ENCODE measurements around the gene KCNE5. TPM values are rescaled to one million over a fixed set of nuclear protein-coding genes. Genes with fewer than 3 reads are reported as not detected.
"Not testable (repeated sequence)": the region's sequence is repeated elsewhere in the genome, so short reads cannot be mapped to it uniquely, and the experiment has no call there.

The KCNE5 gene
- total RNA-seq, 1 donor = 1.1 TPM

DNA sequence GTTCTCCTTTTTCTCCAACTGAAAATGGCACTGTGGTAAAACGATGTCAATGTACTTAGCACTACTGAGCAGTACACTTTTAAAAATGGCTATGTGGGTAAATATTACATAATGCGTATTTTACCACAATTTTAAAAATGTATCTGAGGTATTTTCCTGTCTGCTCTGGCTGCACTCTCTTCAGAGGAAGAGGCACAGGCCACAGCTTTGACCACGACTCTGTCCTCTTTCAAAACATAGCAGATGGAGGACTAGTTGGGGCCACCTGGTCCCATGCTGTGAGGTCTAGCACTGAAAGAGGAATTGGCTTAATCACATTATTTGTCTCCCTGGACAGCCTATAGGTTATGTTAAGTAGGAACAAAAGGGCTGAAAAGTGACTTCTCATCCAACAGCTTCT is 5.2 kb downstream of the KCNE5 start:
- DNase-seq (ENCODE audit: low read depth in 2 of 3, low spot score in 2 of 3) = peak in 2 of 3 donors; percentile 12 to 68

DNA sequence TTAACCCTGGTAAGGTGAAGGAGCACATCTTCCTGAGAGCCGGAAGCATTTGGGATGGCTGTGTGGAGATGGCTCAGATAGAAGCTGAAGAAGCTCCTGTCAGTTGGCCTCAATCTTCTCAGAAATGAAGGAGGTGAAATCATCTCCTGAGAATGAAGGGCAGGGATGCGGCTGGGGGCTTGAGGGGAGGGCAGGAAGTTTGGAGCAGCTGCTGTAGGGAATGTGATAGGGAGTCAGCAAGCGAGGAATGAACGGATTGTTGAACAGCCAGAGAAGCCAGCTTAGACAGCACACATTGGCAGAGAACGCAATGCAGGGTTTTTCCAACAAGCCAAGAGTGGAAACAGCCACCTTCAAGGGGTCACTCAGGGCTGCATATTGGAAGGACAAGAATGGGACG is 10.0 kb downstream of the KCNE5 start:
- DNase-seq (ENCODE audit: low read depth in 2 of 3, low spot score in 2 of 3) = no peak

DNA sequence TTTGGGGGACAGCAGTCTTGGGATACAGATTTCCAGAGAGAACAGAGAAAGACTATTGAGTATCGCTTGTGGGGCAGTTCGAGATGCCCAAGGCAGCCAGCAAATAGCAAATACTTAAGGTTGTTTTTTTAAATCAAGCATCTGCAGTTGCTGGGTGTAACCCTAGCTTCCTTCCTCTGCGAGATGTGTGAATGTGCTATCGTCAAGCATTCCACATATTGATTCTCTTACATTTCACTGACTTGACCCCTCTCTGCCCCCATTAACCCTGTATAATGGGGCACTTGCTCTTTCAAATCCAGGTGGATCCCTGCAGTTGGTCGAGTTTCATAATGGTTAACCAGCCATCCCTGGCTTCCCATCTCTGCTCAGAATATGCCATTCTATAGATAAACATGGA is 23.5 kb downstream of the KCNE5 start:
- DNase-seq (ENCODE audit: low read depth in 2 of 3, low spot score in 2 of 3) = no peak

DNA sequence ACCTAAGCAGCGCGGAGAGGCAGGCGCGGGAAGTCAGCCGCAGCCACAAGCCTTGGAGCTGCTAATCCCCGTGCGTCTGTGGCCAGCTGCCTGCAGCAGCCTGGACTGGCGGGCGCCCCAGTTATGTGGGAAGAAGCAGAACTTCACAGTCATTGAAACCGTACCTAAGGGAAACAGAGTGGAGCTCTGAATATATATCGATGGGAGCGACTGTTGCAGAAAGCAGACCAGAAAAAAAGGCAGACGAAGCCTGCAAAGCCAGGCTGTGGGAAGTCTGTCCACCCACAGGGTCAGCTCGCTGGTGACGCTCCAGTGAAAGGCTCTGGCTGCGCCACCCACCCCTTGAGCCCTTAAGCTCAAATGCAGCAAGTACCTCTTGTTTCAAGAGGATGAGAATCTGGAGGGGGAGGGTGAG is 24.7 kb downstream of the KCNE5 start:
- peak in 1 of 3 donors; percentile 3 for DNase-seq (ENCODE audit: low read depth in 2 of 3, low spot score in 2 of 3)

DNA sequence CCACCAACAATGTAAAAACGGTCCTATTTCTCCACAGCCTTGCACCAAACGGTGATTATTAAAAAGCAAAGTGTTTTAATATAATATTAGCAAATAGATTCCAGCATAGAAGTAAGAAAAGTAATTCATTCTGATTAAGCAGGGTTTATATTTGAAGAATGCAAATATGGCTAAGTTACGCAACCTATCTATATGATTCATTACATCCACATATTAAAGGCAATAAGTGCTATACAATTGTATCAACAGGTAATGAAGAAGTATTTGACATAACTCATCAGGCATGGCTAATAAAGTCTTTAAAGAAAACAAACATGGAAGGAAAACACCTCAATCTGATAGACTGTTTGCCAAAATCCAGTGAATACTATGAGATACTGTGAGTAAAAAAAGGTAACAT is 29.0 kb downstream of the KCNE5 start:
- no peak for DNase-seq (ENCODE audit: low read depth in 2 of 3, low spot score in 2 of 3)

DNA sequence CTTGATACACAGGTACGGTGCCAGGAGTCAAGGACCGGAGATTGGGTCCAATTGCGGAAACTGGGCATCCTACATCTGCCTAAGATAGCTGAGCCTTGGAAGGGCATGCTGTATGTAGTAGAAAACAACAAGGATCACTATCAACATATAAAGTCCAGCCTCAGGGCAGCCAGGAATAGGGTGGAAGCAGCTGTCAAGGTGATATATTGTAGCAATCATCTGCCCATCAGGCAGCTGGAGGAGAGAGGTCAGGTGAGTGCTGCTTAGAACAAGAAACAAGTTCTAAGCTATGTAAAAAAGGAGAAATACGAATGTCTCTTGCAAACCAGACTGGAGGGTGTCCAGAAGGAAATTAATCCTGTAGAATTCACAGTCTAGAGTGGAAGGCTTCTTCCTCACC is 34.8 kb downstream of the KCNE5 start:
- no peak for DNase-seq (ENCODE audit: low read depth in 2 of 3, low spot score in 2 of 3)

DNA sequence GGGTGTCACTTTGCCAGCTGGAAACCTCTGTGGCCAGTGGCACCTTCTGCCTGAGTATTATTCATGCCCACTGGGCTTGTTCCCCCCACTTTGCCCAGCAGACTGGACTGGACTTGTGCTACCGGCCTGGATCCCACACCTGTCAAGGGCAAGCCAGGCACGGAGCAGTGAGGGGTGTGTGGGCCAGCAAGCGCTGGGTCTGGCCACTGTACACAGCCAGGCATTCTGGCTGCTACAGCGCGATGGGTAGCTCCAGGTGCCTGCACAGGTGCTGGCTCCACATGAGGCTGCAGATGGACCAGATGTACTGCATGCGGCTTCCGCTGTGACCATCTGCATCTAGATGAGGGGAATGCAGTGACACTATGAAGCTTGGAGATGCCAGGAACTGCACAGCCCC is 39.5 kb downstream of the KCNE5 start:
- no peak for DNase-seq (ENCODE audit: low read depth in 2 of 3, low spot score in 2 of 3)

DNA sequence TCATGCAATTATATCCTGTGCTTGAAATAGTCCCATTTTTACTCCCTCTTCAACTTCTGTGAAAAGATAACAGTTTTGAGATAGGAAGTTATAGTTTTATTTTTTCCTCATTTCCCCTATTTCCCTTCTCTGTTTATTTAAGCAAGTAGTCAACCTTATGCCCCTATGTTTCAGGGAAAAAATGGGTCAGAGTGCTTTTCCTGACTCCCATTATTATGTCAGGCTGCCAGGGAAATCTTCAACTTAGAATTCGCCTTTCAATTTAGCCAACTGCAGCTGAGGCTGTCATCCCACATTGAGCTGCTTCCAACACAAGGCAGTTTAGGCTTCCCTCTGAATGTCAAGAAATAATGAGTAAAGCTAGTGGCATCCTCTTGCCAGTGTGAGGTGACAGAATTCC is 46.1 kb downstream of the KCNE5 start:
- DNase-seq (ENCODE audit: low read depth in 2 of 3, low spot score in 2 of 3) = no peak

DNA sequence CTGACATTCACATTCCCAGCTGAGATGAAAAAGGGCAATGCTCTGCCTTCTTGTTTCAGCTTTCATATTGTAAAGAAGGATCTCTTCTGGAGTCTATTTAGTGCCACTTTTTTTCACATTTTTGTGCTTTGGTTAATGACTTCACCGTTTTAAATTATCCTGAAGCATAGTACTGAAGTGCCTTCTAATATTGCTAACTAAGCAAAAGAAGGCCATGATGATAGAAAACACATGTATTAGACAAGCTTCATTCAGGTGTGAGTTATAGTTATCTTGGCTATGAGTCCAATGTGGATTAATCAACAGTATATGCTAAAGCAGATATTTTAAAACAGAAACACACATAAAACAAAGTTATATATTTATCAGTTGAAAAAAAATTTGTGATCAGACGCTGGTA is 47.9 kb downstream of the KCNE5 start:
- no peak for DNase-seq (ENCODE audit: low read depth in 2 of 3, low spot score in 2 of 3)

DNA sequence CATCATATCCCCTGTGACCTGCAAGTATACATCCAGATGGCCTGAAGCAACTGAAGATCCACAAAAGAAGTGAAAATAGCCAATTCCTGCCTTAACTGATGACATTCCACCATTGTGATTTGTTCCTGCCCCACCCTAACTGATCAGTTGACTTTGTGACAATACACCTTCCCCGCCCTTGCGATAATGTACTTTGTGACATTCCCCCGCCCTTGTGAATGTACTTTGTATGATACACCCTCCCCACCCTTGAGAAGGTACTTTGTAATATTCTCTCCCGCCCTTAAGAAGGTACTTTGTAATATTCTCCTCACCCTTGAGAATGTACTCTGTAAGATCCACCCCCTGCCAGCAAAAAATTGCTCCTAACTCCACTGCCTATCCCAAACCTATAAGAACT is 48.9 kb downstream of the KCNE5 start:
- DNase-seq (ENCODE audit: low read depth in 2 of 3, low spot score in 2 of 3) = not testable (repeated sequence)

Small RNA genes within 50 kb of the gene (small RNA-seq; reads per million reads assigned to genes)
- not detected for gene AL118496.2

Other genes starting within 250 kb of the KCNE5 start
- not detected for gene GUCY2F, start 143.1 kb downstream of the KCNE5 start, total RNA-seq
- 8.3 TPM for gene NXT2, start 88.3 kb downstream of the KCNE5 start, total RNA-seq
- 20.2 TPM for gene ACSL4, start 108.1 kb upstream of the KCNE5 start, total RNA-seq

Data from hematopoietic multipotent progenitor cell (in vitro differentiated cells).